Left hindlimb (tissue), 1 donor: ENCODE measurements around the gene MROH7.

Experiments
- DNase-seq: peaks from one replicate; pipeline ENCODE4 v3.0.0-alpha.2; 2018

The MROH7 gene

GRCh38 chr1:54640863-54641836 lies at the start of gene MROH7:
TSS of gene MROH7 (plus strand) at chr1:54641786. CDS start at chr1:54652927, 11,141 bp downstream.
- no peak for DNase-seq

GRCh38 chr1:54593571-54594160 lies 47.9 kb upstream of the MROH7 start:
- DNase-seq, result no peak

- DNase-seq, result no peak
Observed at GRCh38 chr1:54594463-54594862, 47.1 kb upstream of the MROH7 start.

- DNase-seq, result no peak
Observed at GRCh38 chr1:54595956-54596498, 45.6 kb upstream of the MROH7 start.

- no peak for DNase-seq
Observed at GRCh38 chr1:54596756-54597155, 44.8 kb upstream of the MROH7 start.

GRCh38 chr1:54597455-54598030 lies 44.0 kb upstream of the MROH7 start:
- no peak for DNase-seq

GRCh38 chr1:54599211-54599823 lies 42.3 kb upstream of the MROH7 start:
- DNase-seq, result no peak

- no peak for DNase-seq
Observed at GRCh38 chr1:54600947-54601721, 40.5 kb upstream of the MROH7 start.

GRCh38 chr1:54601730-54602129 lies 39.9 kb upstream of the MROH7 start:
- DNase-seq, result no peak

GRCh38 chr1:54602554-54602953 lies 39.0 kb upstream of the MROH7 start:
- no peak for DNase-seq

- DNase-seq, result no peak
Observed at GRCh38 chr1:54603241-54603640, 38.3 kb upstream of the MROH7 start.

GRCh38 chr1:54604051-54604450 lies 37.5 kb upstream of the MROH7 start:
- no peak for DNase-seq

- DNase-seq, result no peak
Observed at GRCh38 chr1:54604572-54605370, 36.8 kb upstream of the MROH7 start.

- DNase-seq, result no peak
Observed at GRCh38 chr1:54606096-54606989, 35.2 kb upstream of the MROH7 start.

GRCh38 chr1:54606990-54607325 lies 34.6 kb upstream of the MROH7 start:
- DNase-seq, result no peak

GRCh38 chr1:54607821-54608565 lies 33.6 kb upstream of the MROH7 start:
- DNase-seq, result no peak

- DNase-seq, result no peak
Observed at GRCh38 chr1:54608566-54609230, 32.9 kb upstream of the MROH7 start.

GRCh38 chr1:54609301-54609921 lies 32.2 kb upstream of the MROH7 start:
- DNase-seq, result peak; percentile 60

- DNase-seq, result no peak
Observed at GRCh38 chr1:54610048-54610447, 31.5 kb upstream of the MROH7 start.
